Measurements from ENCODE around the gene ACR. TPM values are rescaled to one million over a fixed set of nuclear protein-coding genes. Genes with fewer than 3 reads are reported as not detected.

Gene ACR
- total and polyA plus RNA-seq, 2 of the 13 experiments (the other 11 are each of a cell fraction or from before 2014, with no cell fraction given), result 0.15 TPM; not detected in 1

DNA sequence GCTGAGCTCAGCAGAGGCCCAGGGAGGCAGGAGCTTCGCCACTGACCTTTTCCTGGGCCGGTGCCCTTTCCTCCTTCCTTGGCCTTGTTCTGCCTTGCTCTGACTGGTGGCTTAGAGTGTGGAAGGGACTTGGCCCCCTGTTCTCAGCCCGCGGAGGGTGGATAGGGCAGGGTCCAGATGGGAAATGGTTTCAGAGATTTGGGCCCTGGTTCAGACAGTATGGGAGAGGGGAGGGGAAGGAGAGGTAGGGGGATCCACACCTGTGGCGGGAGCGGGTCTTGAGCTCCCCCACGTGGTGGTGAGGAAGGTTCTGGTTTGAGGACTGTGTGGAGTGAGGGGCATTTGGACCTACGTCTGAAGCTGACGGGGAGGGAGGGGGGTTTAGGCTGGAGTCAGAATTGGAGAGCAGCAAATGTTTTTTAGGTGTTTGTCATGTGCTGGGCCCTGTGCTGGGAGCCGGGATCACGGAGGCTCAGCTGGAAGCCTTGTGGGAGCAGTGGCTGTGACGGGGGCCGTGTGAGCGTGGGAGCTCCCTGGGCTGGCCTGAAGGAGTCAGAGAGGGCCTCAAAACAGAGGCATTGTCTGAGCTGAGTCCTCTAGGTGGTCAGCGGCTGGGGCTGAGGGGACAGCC, 38.1 kb upstream of the ACR start (continued):
- TF ChIP-seq ZUFSP (CRISPR knock-in tag; IDR thresholded peaks at IDR 0.05; ENCODE audit: borderline replicate concordance) (no peak), ZNF572 (CRISPR knock-in tag; IDR thresholded peaks at IDR 0.05) (no peak), KDM2A (CRISPR knock-in tag; IDR thresholded peaks at IDR 0.05; ENCODE audit: borderline replicate concordance, low read depth) (no peak; the same call in 1 of the 2 replicates), ZNF766 (CRISPR knock-in tag; IDR thresholded peaks at IDR 0.05; ENCODE audit: borderline replicate concordance) (no peak), HCFC1 (IDR thresholded peaks at IDR 0.05; ENCODE audit: low read depth, low read length) (no peak), MIER3 (CRISPR knock-in tag; IDR thresholded peaks at IDR 0.05; ENCODE audit: borderline replicate concordance) (no peak), ZSCAN30 (CRISPR knock-in tag; IDR thresholded peaks at IDR 0.05) (no peak), GATAD2A (CRISPR knock-in tag; IDR thresholded peaks at IDR 0.05) (no peak), ZNF709 (CRISPR knock-in tag; IDR thresholded peaks at IDR 0.05) (no peak), ZNF687 (CRISPR knock-in tag; IDR thresholded peaks at IDR 0.05) (peak; percentile 90; the same call in 1 of the 2 replicates), GABPB1 (CRISPR knock-in tag; IDR thresholded peaks at IDR 0.05) (no peak), ZNF652 (CRISPR knock-in tag; IDR thresholded peaks at IDR 0.05; ENCODE audit: borderline replicate concordance, low read depth) (no peak), PLRG1 (conservative IDR thresholded peaks at IDR 0.05) (no peak), ZNF432 (CRISPR knock-in tag; IDR thresholded peaks at IDR 0.05; ENCODE audit: borderline replicate concordance) (no peak), BATF2 (CRISPR knock-in tag; IDR thresholded peaks at IDR 0.05) (no peak), ELF1 (CRISPR knock-in tag; IDR thresholded peaks at IDR 0.05) (no peak)
- TF ChIP-seq, protein P1, sequence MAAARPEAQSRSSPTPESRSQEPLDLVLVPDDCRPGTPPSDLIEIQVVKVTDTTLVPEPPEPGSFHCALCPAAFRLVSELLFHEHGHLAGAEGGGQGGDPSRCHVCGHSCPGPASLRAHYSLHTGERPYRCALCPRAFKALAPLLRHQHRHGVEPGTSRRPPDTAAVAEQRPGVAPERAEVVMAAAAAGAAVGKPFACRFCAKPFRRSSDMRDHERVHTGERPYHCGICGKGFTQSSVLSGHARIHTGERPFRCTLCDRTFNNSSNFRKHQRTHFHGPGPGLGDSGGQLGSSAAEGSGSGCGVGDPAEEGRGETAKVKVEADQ (CRISPR knock-in tag; IDR thresholded peaks at IDR 0.05; ENCODE audit: borderline replicate concordance), result 0 out of 2 replicates have a peak, but pooled peaks have one; percentile 38
- TF ChIP-seq, protein P2, sequence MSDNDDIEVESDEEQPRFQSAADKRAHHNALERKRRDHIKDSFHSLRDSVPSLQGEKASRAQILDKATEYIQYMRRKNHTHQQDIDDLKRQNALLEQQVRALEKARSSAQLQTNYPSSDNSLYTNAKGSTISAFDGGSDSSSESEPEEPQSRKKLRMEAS (IDR thresholded peaks at IDR 0.05), result peak; percentile 25; the same call in 1 of the 2 replicates
- TF ChIP-seq, protein P3, sequence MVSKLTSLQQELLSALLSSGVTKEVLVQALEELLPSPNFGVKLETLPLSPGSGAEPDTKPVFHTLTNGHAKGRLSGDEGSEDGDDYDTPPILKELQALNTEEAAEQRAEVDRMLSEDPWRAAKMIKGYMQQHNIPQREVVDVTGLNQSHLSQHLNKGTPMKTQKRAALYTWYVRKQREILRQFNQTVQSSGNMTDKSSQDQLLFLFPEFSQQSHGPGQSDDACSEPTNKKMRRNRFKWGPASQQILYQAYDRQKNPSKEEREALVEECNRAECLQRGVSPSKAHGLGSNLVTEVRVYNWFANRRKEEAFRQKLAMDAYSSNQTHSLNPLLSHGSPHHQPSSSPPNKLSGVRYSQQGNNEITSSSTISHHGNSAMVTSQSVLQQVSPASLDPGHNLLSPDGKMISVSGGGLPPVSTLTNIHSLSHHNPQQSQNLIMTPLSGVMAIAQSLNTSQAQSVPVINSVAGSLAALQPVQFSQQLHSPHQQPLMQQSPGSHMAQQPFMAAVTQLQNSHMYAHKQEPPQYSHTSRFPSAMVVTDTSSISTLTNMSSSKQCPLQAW (CRISPR knock-in tag; IDR thresholded peaks at IDR 0.05), result 0 out of 2 replicates have a peak, but pooled peaks have one; percentile 22
- TF ChIP-seq, protein P4, sequence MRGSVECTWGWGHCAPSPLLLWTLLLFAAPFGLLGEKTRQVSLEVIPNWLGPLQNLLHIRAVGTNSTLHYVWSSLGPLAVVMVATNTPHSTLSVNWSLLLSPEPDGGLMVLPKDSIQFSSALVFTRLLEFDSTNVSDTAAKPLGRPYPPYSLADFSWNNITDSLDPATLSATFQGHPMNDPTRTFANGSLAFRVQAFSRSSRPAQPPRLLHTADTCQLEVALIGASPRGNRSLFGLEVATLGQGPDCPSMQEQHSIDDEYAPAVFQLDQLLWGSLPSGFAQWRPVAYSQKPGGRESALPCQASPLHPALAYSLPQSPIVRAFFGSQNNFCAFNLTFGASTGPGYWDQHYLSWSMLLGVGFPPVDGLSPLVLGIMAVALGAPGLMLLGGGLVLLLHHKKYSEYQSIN (CRISPR knock-in tag; IDR thresholded peaks at IDR 0.05; ENCODE audit: borderline replicate concordance), result no peak

Data from HepG2 (cell line).